Coronary artery (tissue), 2 donors: ENCODE data around the gene PIK3CD.
A peak's percentile ranks its signal among the peaks of the same experiment; 100 is the strongest.

Experiments used
- DNase-seq: peaks from one replicate; pipeline ENCODE4 v3.0.0-alpha.2; 2017; ENCODE audit warnings: low spot score
- H3K27ac ChIP-seq, 2 donors: fragments of 200-600 bp; sonication (generic); one replicate each; pipeline ENCODE4 v1.5.1; 2016 to 2019
- H3K4me3 ChIP-seq: fragments of 200-600 bp; sonication (generic); 2 replicates; pipeline ENCODE4 v1.5.1; 2016; ENCODE audit warnings: mild to moderate bottlenecking, moderate library complexity
- CTCF ChIP-seq: fragments of 200-600 bp; sonication (generic); IDR thresholded peaks from one replicate; pipeline ENCODE4 v1.5.1; 2019; ENCODE audit warnings: antibody characterized with exemption

Gene PIK3CD

GRCh38 chr1:9651565-9652378 is at the start of gene PIK3CD:
Gene PIK3CD (plus strand): TSS chr1:9651731. CDS start chr1:9710456, 58,725 bp downstream.
- Histone ChIP-seq H3K4me3 (peak within 1 kb of the TSS; percentile 71), H3K27ac (peak within 1 kb of the TSS in 1 of 2 donors; percentile 56)
- TF ChIP-seq CTCF, result no peak
- DNase-seq, result no peak

GRCh38 chr1:9601942-9602793 is 49.4 kb upstream of the PIK3CD start:
- TF ChIP-seq CTCF, result no peak
- Histone ChIP-seq H3K4me3 (no peak overlapping the region), H3K27ac (no peak overlapping the region)
- no peak for DNase-seq

GRCh38 chr1:9602794-9603167 is 48.8 kb upstream of the PIK3CD start:
- TF ChIP-seq CTCF, result no peak

GRCh38 chr1:9603307-9603706 is 48.2 kb upstream of the PIK3CD start:
- no peak for DNase-seq
- H3K27ac ChIP-seq, result no peak overlapping the region
- no peak overlapping the region for H3K4me3 ChIP-seq
- TF ChIP-seq CTCF, result no peak

More at GRCh38 chr1:9602794-9603167, 48.8 kb upstream of the PIK3CD start:
- Histone ChIP-seq H3K4me3 (no peak overlapping the region), H3K27ac (no peak overlapping the region)
- no peak for DNase-seq

GRCh38 chr1:9603766-9604753 is 47.5 kb upstream of the PIK3CD start:
- Histone ChIP-seq H3K27ac (no peak overlapping the region), H3K4me3 (no peak overlapping the region)
- DNase-seq, result no peak
- no peak for TF ChIP-seq CTCF

- Histone ChIP-seq H3K4me3 (no peak overlapping the region), H3K27ac (no peak overlapping the region)
- no peak for DNase-seq
- no peak for TF ChIP-seq CTCF
Measured at GRCh38 chr1:9604836-9605235, 46.7 kb upstream of the PIK3CD start.
